Measurements from ENCODE around the gene TBL1X. TPM values are rescaled to one million over a fixed set of nuclear protein-coding genes. Genes with fewer than 3 reads are reported as not detected.

The TBL1X gene
- total RNA-seq, 1 experiment from 2014 or later = 15.0 TPM

- no peak for DNase-seq (ENCODE audit: unreplicated experiment)
- peak overlapping the region; percentile 63 for H3K4me3 Mint-ChIP-seq (ENCODE audit: unreplicated experiment)
- H3K36me3 Mint-ChIP-seq (ENCODE audit: insufficient read depth, unreplicated experiment) = no peaks in the 10 kb centered on the region
- no peaks in the 10 kb centered on the region for H3K27me3 Mint-ChIP-seq (ENCODE audit: insufficient read depth, unreplicated experiment)
- CTCF ChIA-PET = no interaction called here
- no peak overlapping the region for H3K27ac Mint-ChIP-seq (ENCODE audit: low read depth, unreplicated experiment)
- intact Hi-C loops (cut with micrococcal nuclease) = no loop called here
- no peaks in the 10 kb centered on the region for H3K9me3 Mint-ChIP-seq (ENCODE audit: unreplicated experiment)
- no peaks in the 10 kb centered on the region for H3K4me1 Mint-ChIP-seq (ENCODE audit: insufficient read depth, unreplicated experiment)
- BruUV-seq (replicated peaks) = TSS peak; percentile 33
- no peak for TF ChIP-seq CTCF (IDR thresholded peaks at IDR 0.05; ENCODE audit: unreplicated experiment)
- POLR2A ChIA-PET = no interaction called here
Observed at GRCh38 chrX:9786798-9787635, 322.2 kb downstream of the TBL1X start.

- H3K4me1 Mint-ChIP-seq (ENCODE audit: insufficient read depth, unreplicated experiment) = no peaks in the 10 kb centered on the region
- no peaks in the 10 kb centered on the region for H3K27me3 Mint-ChIP-seq (ENCODE audit: insufficient read depth, unreplicated experiment)
- H3K36me3 Mint-ChIP-seq (ENCODE audit: insufficient read depth, unreplicated experiment) = no peaks in the 10 kb centered on the region
- TF ChIP-seq CTCF (IDR thresholded peaks at IDR 0.05; ENCODE audit: unreplicated experiment) = no peak
- no TSS peak for BruUV-seq (replicated peaks)
- intact Hi-C loops (cut with micrococcal nuclease) = no loop called here
- ChIA-PET POLR2A (interaction anchor here (0.5 kb wide), 1 partner anchor 10 kb away, joined by 3 read pairs; no protein-coding TSS in a partner anchor), CTCF (no interaction called here)
- no peaks in the 10 kb centered on the region for H3K9me3 Mint-ChIP-seq (ENCODE audit: unreplicated experiment)
- no peak overlapping the region for H3K4me3 Mint-ChIP-seq (ENCODE audit: unreplicated experiment)
- H3K27ac Mint-ChIP-seq (ENCODE audit: low read depth, unreplicated experiment) = no peak overlapping the region
- DNase-seq (ENCODE audit: unreplicated experiment) = peak; percentile 53
Observed at GRCh38 chrX:9788911-9789310, 324.1 kb downstream of the TBL1X start.

- no peaks in the 10 kb centered on the region for H3K36me3 Mint-ChIP-seq (ENCODE audit: insufficient read depth, unreplicated experiment)
- intact Hi-C loops (cut with micrococcal nuclease) = no loop called here
- no TSS peak for BruUV-seq (replicated peaks)
- no peak for DNase-seq (ENCODE audit: unreplicated experiment)
- H3K4me3 Mint-ChIP-seq (ENCODE audit: unreplicated experiment) = no peak overlapping the region
- no peak overlapping the region for H3K27ac Mint-ChIP-seq (ENCODE audit: low read depth, unreplicated experiment)
- TF ChIP-seq CTCF (IDR thresholded peaks at IDR 0.05; ENCODE audit: unreplicated experiment) = no peak
- H3K27me3 Mint-ChIP-seq (ENCODE audit: insufficient read depth, unreplicated experiment) = no peaks in the 10 kb centered on the region
- H3K4me1 Mint-ChIP-seq (ENCODE audit: insufficient read depth, unreplicated experiment) = no peaks in the 10 kb centered on the region
- CTCF ChIA-PET = interaction anchor here (0.6 to 1.2 kb wide), 2 partner anchors 93 to 116 kb away, joined by 3 read pairs; no protein-coding TSS in a partner anchor
- POLR2A ChIA-PET = interaction anchor here (0.5 kb wide), 1 partner anchor 9 kb away, joined by 3 read pairs; no protein-coding TSS in a partner anchor
- H3K9me3 Mint-ChIP-seq (ENCODE audit: unreplicated experiment) = no peaks in the 10 kb centered on the region
Observed at GRCh38 chrX:9789555-9789954, 324.7 kb downstream of the TBL1X start.
